GM12878 (cell line): ENCODE results near the gene MSRB1. TPM values are rescaled to one million over a fixed set of nuclear protein-coding genes. Genes with fewer than 3 reads are reported as not detected.

Source experiments
- ATAC-seq: fragments of 200-7000 bp; cut with Tn5 transposase; 3 replicates; pipeline ENCODE4 v1.9.1; 2020; ENCODE audit warnings: mild to moderate bottlenecking, moderate library complexity
- BruUV-seq: library from RNA; stranded (reverse); fragments of 400-500 nt; replicated peaks from 2 replicates; lab custom pipeline; 2021; lab: Mats Ljungman, UMichigan
- CTCF ChIA-PET: fragments of 300-600 bp; sonication (Branson Sonifier 250); formaldehyde crosslinking; extraction: SDS; loops from one replicate; lab custom pipeline; 2021; ENCODE audit warnings: inconsistent platforms; lab: Yijun Ruan, JAX
- POLR2A ChIA-PET: fragments of 350-600 bp; formaldehyde crosslinking; extraction: SDS; loops from one replicate; lab custom pipeline; 2021; ENCODE audit warnings: inconsistent platforms; lab: Charles Lee
- RAD21 ChIA-PET: fragments of 300-600 bp; sonication (Branson Sonifier 250); formaldehyde crosslinking; loops from one replicate; lab custom pipeline; 2023; ENCODE audit warnings: antibody characterized with exemption; ENCODE audit not compliant: unreplicated experiment; lab: Charles Lee
- SMC1A ChIA-PET: fragments of 300-600 bp; sonication (Branson Sonifier 250); formaldehyde crosslinking; loops from one replicate; lab custom pipeline; 2023; ENCODE audit not compliant: unreplicated experiment, uncharacterized antibody; lab: Charles Lee
- DNase-seq: peaks from one replicate; pipeline ENCODE4 v3.0.0-alpha.2; 2011; ENCODE audit warnings: low read depth, low spot score
- FAIRE-seq: peaks from 3 replicates; lab custom pipeline; 2011; peaks lifted over from hg19 to GRCh38; lab: Jason Lieb, UNC
- H2AFZ ChIP-seq: 2 replicates; pipeline ENCODE4 v1.6.0; 2011; ENCODE audit warnings: low read depth, low read length, control low read depth; ENCODE audit not compliant: control insufficient read depth
- H3K27ac ChIP-seq: 2 replicates; pipeline ENCODE4 v1.5.1; 2011; ENCODE audit warnings: control low read depth; ENCODE audit not compliant: control insufficient read depth, insufficient read depth
- H3K27me3 ChIP-seq, 2 experiments: replicated peaks in 1 of 2; 2 replicates each; pipeline versions ENCODE4 v1.6.0 to v1.6.1; 2011; ENCODE audit warnings: low read length in 1 of 2; ENCODE audit not compliant: control insufficient read depth in 2 of 2, insufficient read depth in 2 of 2
- H3K36me3 ChIP-seq, 2 experiments: 2 replicates each; pipeline ENCODE4 v1.5.1; 2011; ENCODE audit warnings: low read length in 1 of 2; ENCODE audit not compliant: control insufficient read depth in 2 of 2, insufficient read depth in 2 of 2
- H3K4me1 ChIP-seq: 2 replicates; pipeline ENCODE4 v1.6.1; 2011; ENCODE audit warnings: mild to moderate bottlenecking, low read length, moderate library complexity, mixed read lengths; ENCODE audit not compliant: control insufficient read depth, insufficient read depth
- H3K4me2 ChIP-seq: 2 replicates; pipeline ENCODE4 v1.6.0; 2011; ENCODE audit warnings: control low read depth; ENCODE audit not compliant: control insufficient read depth, insufficient read depth
- H3K4me3 ChIP-seq: fragments of 200-600 bp; sonication (generic); 2 replicates; pipeline ENCODE4 v1.5.1; 2016
- H3K79me2 ChIP-seq: 2 replicates; pipeline ENCODE4 v1.6.0; 2011; ENCODE audit warnings: low read length; ENCODE audit not compliant: control insufficient read depth, insufficient read depth
- H3K9ac ChIP-seq: 2 replicates; pipeline ENCODE4 v1.8.0; 2011; ENCODE audit warnings: low read length, control low read depth, mixed read lengths; ENCODE audit not compliant: control insufficient read depth, insufficient read depth
- H3K9me3 ChIP-seq: replicated peaks from 3 replicates; pipeline ENCODE4 v1.5.1; 2011; ENCODE audit warnings: mild to moderate bottlenecking, low read length; ENCODE audit not compliant: control insufficient read depth, insufficient read depth
- H4K20me1 ChIP-seq: 2 replicates; pipeline ENCODE4 v1.6.0; 2011; ENCODE audit not compliant: control insufficient read depth, insufficient read depth
- BCL3 ChIP-seq: IDR thresholded peaks from 2 replicates; pipeline ENCODE4 v1.6.1; 2011; ENCODE audit warnings: borderline replicate concordance, low read depth, mild to moderate bottlenecking, moderate library complexity, low read length; ENCODE audit not compliant: insufficient read depth, poor library complexity, severe bottlenecking
- BMI1 ChIP-seq: fragments of 450-650 bp; IDR thresholded peaks from 2 replicates; pipeline ENCODE4 v1.6.1; 2016; ENCODE audit warnings: mild to moderate bottlenecking, moderate library complexity, borderline replicate concordance
- CHD2 ChIP-seq: IDR thresholded peaks from 2 replicates; pipeline ENCODE4 v1.6.1; 2011; ENCODE audit warnings: low read depth, low read length, improper control_type of control experiment, borderline replicate concordance
- CREM ChIP-seq: IDR thresholded peaks from 2 replicates; pipeline ENCODE4 v1.6.1; 2014; ENCODE audit warnings: antibody characterized with exemption, low read depth
- EED ChIP-seq: sonication (generic); IDR thresholded peaks from 2 replicates; pipeline ENCODE4 v1.6.1; 2016; ENCODE audit warnings: antibody characterized with exemption, low read depth
- FOXK2 ChIP-seq: fragments of 450-650 bp; IDR thresholded peaks from 2 replicates; pipeline ENCODE4 v1.6.1; 2017; ENCODE audit warnings: mild to moderate bottlenecking, moderate library complexity
- HDAC6 ChIP-seq: fragments of 200-600 bp; sonication (generic); IDR thresholded peaks from one replicate; pipeline ENCODE4 v1.8.0; 2017; ENCODE audit warnings: antibody characterized with exemption; ENCODE audit not compliant: unreplicated experiment
- HSF1 ChIP-seq: fragments of 150-350 bp; IDR thresholded peaks from 2 replicates; pipeline ENCODE4 v1.6.1; 2014; ENCODE audit warnings: mild to moderate bottlenecking, low read depth, low read length
- IRF4 ChIP-seq: IDR thresholded peaks from 2 replicates; pipeline ENCODE4 v1.6.1; 2011; ENCODE audit warnings: low read depth, low read length
- JUNB ChIP-seq: IDR thresholded peaks from 2 replicates; pipeline ENCODE4 v1.6.1; 2016; ENCODE audit warnings: antibody characterized with exemption, mild to moderate bottlenecking
- POLR2A ChIP-seq: IDR thresholded peaks from 2 replicates; pipeline ENCODE4 v1.6.1; 2011; ENCODE audit warnings: low read depth, mild to moderate bottlenecking, low read length
- RB1 ChIP-seq: fragments of 450-650 bp; formaldehyde crosslinking; IDR thresholded peaks from 2 replicates; pipeline ENCODE4 v1.6.1; 2017; ENCODE audit warnings: mild to moderate bottlenecking, borderline replicate concordance
- RUNX3 ChIP-seq: IDR thresholded peaks from 2 replicates; pipeline ENCODE4 v1.6.1; 2012; ENCODE audit warnings: low read length, inconsistent platforms
- SIX5 ChIP-seq: IDR thresholded peaks from 2 replicates; pipeline ENCODE4 v1.6.1; 2011; ENCODE audit warnings: mild to moderate bottlenecking, low read depth, low read length, moderate library complexity; ENCODE audit not compliant: severe bottlenecking
- ZZZ3 ChIP-seq: IDR thresholded peaks from 2 replicates; pipeline ENCODE4 v1.6.1; 2011; ENCODE audit warnings: low read depth; ENCODE audit not compliant: control insufficient read depth, insufficient read length
- WGBS: methylation state at CpG from one replicate; pipeline ENCODE4 v1.1.6; 2016; ENCODE audit warnings: low lambda C conversion rate; ENCODE audit not compliant: insufficient replicate concordance, insufficient coverage; ENCODE audit errors: missing lambda C conversion rate; 5-methylcytosine and 5-hydroxymethylcytosine counted together
- in situ Hi-C: fragments of 300-500 bp; cut with MboI; formaldehyde crosslinking; loops from 9 replicates; pipeline ENCODE4 v1.14.3; 2018; ENCODE audit warnings: mixed read lengths
- intact Hi-C: fragments of 100-400 bp; cut with micrococcal nuclease; formaldehyde crosslinking; loops from one replicate; pipeline ENCODE4 v1.14.2; 2022; ENCODE audit not compliant: unreplicated experiment
- polyA plus RNA-seq, 11 experiments: library from polyadenylated mRNA; depleted of rRNA in 4 of 11; unstranded in 6 of 11; stranded (reverse) in 5 of 11; fragments of >200 nt; fragmentation: Nextera tagmentation in 4 of 11; fragmentation: Illumina TruSeq in 1 of 11; extraction: Ambion mirVana in 4 of 11; extraction: Trizol in 1 of 11; gene quantifications; 1 replicate in 1 of 11; 2 replicates in 10 of 11; pipeline versions ENCODE4 v1.2.1 to v1.2.3, GENCODE V29; 2011 to 2016; ENCODE audit warnings: inconsistent platforms in 2 of 11, missing spikeins in 2 of 11, low read depth in 1 of 11
- total RNA-seq, 4 experiments: library from RNA; depleted of rRNA in 3 of 4; stranded (reverse); fragments of >200 nt in 3 of 4; fragmentation: Illumina TruSeq in 1 of 4; extraction: Trizol in 1 of 4; gene quantifications; 2 replicates each; pipeline versions ENCODE4 v1.2.1 to v1.2.3, GENCODE V29; 2013 to 2021
- TF ChIP-seq, protein P1 (sequence below): fragments of 450-650 bp; IDR thresholded peaks from 2 replicates; pipeline ENCODE4 v1.6.1; 2017; ENCODE audit warnings: mild to moderate bottlenecking, low read depth, inconsistent platforms; ENCODE audit not compliant: poor library complexity, severe bottlenecking

The MSRB1 gene
- total and polyA plus RNA-seq, 10 of the 15 experiments (the other 5 are each of a cell fraction or from before 2014, with no cell fraction given): 5.1 to 48.6 (median 25.7) TPM

DNA sequence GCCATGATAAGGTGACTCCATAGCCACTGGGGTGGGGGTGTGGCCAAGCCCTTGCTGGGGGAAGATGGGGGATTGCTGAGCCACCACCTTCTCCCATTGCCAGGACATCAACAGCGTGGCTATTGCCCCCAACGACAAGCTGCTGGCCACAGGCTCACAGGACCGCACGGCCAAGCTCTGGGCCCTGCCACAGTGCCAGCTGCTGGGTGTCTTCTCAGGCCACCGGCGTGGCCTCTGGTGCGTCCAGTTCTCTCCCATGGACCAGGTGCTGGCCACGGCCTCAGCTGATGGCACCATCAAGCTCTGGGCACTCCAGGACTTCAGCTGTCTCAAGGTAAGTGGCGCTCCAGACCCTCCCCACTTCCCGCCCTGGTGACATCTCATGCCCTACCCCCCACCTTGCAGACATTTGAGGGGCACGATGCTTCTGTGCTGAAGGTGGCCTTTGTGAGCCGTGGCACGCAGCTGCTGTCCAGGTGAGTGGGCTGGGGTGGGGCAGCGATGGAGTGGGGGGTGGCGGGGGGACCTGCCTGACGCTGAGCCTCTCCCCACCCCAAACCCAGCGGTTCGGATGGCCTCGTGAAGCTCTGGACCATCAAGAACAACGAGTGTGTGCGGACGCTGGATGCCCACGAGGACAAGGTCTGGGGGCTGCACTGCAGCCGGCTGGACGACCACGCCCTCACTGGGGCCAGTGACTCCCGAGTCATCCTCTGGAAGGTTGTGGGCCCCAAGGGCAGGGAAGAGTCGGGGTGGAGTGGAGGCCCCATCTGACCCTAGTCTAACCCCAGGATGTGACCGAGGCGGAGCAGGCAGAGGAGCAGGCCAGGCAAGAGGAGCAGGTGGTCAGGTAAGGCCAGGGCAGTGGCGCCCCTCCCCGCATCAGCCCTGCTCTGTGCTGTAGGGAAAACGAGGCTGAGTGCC is 34.2 kb upstream of the MSRB1 start:
- ATAC-seq: no peak
- Histone ChIP-seq H3K9ac (no peak overlapping the region), H3K4me1 (peaks cover 15% of the 10 kb centered on the region), H3K4me2 (no peak overlapping the region), H3K9me3 (no peaks in the 10 kb centered on the region), H4K20me1 (no peaks in the 10 kb centered on the region), H3K4me3 (no peak overlapping the region), H3K79me2 (peaks cover 13% of the 10 kb centered on the region), H3K27ac (no peak overlapping the region), H3K36me3 (peaks cover 0 to 36% of the 10 kb centered on the region in 2 experiments; a peak in 3 of 4 replicates), H2AFZ (no peak overlapping the region), H3K27me3 (0 out of 4 replicates have a peak, but pooled peaks cover 0 to 2% of the 10 kb centered on the region in 2 experiments)
- POLR2A ChIA-PET: interaction anchor here (1.6 kb wide), 1 partner anchor 12 kb away, joined by 6 read pairs; the partner anchor contains the start of gene RPS2
- RAD21 ChIA-PET: no interaction called here
- intact Hi-C loops: no loop called here
- CTCF ChIA-PET: no interaction called here
- BruUV-seq: TSS peak; percentile 29
- DNase-seq: no peak
- SMC1A ChIA-PET: no interaction called here
- in situ Hi-C loops: no loop called here
- 91% methylated on average over 33 of the region's 33 CpGs for WGBS
- FAIRE-seq: no peak
- TF ChIP-seq RUNX3 (no peak), HSF1 (no peak), CHD2 (no peak), CREM (no peak), IRF4 (no peak), BCL3 (no peak), SIX5 (no peak), EED (no peak), RB1 (no peak), JUNB (no peak), FOXK2 (no peak), POLR2A (no peak), HDAC6 (no peak), ZZZ3 (no peak), BMI1 (no peak)
- TF ChIP-seq, protein P1, sequence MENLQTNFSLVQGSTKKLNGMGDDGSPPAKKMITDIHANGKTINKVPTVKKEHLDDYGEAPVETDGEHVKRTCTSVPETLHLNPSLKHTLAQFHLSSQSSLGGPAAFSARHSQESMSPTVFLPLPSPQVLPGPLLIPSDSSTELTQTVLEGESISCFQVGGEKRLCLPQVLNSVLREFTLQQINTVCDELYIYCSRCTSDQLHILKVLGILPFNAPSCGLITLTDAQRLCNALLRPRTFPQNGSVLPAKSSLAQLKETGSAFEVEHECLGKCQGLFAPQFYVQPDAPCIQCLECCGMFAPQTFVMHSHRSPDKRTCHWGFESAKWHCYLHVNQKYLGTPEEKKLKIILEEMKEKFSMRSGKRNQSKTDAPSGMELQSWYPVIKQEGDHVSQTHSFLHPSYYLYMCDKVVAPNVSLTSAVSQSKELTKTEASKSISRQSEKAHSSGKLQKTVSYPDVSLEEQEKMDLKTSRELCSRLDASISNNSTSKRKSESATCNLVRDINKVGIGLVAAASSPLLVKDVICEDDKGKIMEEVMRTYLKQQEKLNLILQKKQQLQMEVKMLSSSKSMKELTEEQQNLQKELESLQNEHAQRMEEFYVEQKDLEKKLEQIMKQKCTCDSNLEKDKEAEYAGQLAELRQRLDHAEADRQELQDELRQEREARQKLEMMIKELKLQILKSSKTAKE: no peak
